ENCODE data around the gene PPARG. TPM values are rescaled to one million over a fixed set of nuclear protein-coding genes. Genes with fewer than 3 reads are reported as not detected.

The PPARG gene
- total and polyA plus RNA-seq, 2 experiments from 2014 or later: 0.15 to 0.42 TPM

GRCh38 chr3:12396471-12396870 lies 107.6 kb downstream of the PPARG start (continued):
- no peak for TF ChIP-seq ZNF462 (CRISPR knock-in tag; IDR thresholded peaks at IDR 0.05)

- Histone ChIP-seq H3K4me3 (no peak overlapping the region), H3K9me2 (ENCODE audit: insufficient read depth) (no peaks in the 10 kb centered on the region), H3K79me2 (replicated peaks; ENCODE audit: insufficient read depth) (no peaks in the 10 kb centered on the region), H2AFZ (no peak overlapping the region), H4K20me1 (replicated peaks; ENCODE audit: insufficient read depth) (no peaks in the 10 kb centered on the region), H3K27me3 (ENCODE audit: insufficient read depth) (no peaks in the 10 kb centered on the region), H3K4me2 (no peak overlapping the region), H3K36me3 (ENCODE audit: insufficient read depth) (no peaks in the 10 kb centered on the region), H3K4me1 (ENCODE audit: insufficient read depth) (no peaks in the 10 kb centered on the region), H3F3A (replicated peaks; ENCODE audit: low read depth) (no peaks in the 10 kb centered on the region), H3K27ac (ENCODE audit: low read depth) (no peak overlapping the region)
- TF ChIP-seq NANOG (IDR thresholded peaks at IDR 0.05; ENCODE audit: borderline replicate concordance) (no peak), REST (IDR thresholded peaks at IDR 0.05; ENCODE audit: unreplicated experiment) (no peak), POLR2AphosphoS5 (IDR thresholded peaks at IDR 0.05; ENCODE audit: low read depth) (no peak), ZNF331 (CRISPR knock-in tag; IDR thresholded peaks at IDR 0.05; ENCODE audit: low read depth) (no peak), STAT1 (IDR thresholded peaks at IDR 0.05; ENCODE audit: unreplicated experiment) (no peak), ZNF462 (CRISPR knock-in tag; IDR thresholded peaks at IDR 0.05) (no peak), JUNB (IDR thresholded peaks at IDR 0.05; ENCODE audit: unreplicated experiment) (no peak)
- Mint-ChIP-seq H3K27me3 (ENCODE audit: insufficient read depth, low read depth, poor library complexity) (no peaks in the 10 kb centered on the region), H3K4me1 (no peaks in the 10 kb centered on the region), H3K9me3 (no peaks in the 10 kb centered on the region), H3K36me3 (ENCODE audit: low read depth) (no peaks in the 10 kb centered on the region), H3K27ac (no peak overlapping the region), H3K4me3 (no peak overlapping the region)
- ATAC-seq (no peak), DNase-seq (ENCODE audit: low spot score) (no peak)
These were observed 110.4 kb downstream of the PPARG start for GRCh38 chr3:12399226-12399625.
